ENCODE data around the gene DIRAS2.

DNA sequence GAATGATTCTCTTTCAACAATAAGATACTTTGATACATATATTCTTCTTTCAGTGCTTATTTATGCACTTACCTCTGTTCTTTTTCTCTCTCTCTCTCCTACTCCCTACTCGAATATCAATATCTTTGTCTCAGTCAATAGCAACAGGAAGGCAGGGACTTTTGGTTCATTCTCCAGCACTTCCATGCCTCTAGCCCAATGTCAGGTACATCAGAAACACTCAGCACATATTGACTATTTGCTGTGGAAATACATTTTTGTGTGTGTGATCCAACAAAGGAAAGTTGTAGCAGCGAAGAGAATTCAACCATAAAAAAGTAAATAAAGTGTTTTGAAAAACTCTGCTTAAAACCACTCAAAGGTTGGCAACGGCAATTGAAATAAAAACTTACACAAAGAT lies 12.6 kb downstream of the DIRAS2 start:
- TF ChIP-seq, protein P1, sequence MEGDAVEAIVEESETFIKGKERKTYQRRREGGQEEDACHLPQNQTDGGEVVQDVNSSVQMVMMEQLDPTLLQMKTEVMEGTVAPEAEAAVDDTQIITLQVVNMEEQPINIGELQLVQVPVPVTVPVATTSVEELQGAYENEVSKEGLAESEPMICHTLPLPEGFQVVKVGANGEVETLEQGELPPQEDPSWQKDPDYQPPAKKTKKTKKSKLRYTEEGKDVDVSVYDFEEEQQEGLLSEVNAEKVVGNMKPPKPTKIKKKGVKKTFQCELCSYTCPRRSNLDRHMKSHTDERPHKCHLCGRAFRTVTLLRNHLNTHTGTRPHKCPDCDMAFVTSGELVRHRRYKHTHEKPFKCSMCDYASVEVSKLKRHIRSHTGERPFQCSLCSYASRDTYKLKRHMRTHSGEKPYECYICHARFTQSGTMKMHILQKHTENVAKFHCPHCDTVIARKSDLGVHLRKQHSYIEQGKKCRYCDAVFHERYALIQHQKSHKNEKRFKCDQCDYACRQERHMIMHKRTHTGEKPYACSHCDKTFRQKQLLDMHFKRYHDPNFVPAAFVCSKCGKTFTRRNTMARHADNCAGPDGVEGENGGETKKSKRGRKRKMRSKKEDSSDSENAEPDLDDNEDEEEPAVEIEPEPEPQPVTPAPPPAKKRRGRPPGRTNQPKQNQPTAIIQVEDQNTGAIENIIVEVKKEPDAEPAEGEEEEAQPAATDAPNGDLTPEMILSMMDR (optimal IDR thresholded peaks at IDR 0.05 in 1 of 3, IDR thresholded peaks at IDR 0.05 in 1 of 3, conservative IDR thresholded peaks at IDR 0.05 in 1 of 3; ENCODE audit: extremely low read depth in 1 of 3, insufficient read depth in 2 of 3, low read length in 3 of 3): no peak
- no peak for TF ChIP-seq EZH2 (IDR thresholded peaks at IDR 0.05; ENCODE audit: low read length)

All from keratinocyte (primary cell).